ENCODE data around the gene B9D2.
"Not testable (repeated sequence)": the region's sequence is repeated elsewhere in the genome, so short reads cannot be mapped to it uniquely, and the experiment has no call there.

Gene B9D2

DNA sequence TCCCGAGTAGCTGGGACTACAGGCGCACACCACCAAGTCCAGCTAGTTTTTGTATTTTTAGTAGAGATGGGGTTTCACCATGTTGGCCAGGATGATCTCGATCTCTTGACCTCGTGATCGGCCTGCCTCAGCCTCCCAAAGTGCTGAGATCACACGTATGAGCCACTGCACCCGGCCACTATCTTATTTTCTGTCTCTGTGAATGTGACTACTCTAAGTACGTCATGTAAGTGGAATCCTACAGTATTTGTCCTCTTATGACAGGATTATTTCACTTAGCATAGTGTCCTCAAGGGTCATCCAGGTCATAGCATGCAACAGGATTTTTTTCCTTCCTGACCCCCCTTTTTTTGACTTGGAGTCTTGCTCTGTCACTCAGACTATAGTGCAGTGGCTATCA is 7.6 kb upstream of the B9D2 start:
- TF ChIP-seq CSRNP3 (CRISPR knock-in tag; IDR thresholded peaks at IDR 0.05) (no peak), RARB (CRISPR knock-in tag; IDR thresholded peaks at IDR 0.05) (no peak), ZNF565 (CRISPR knock-in tag; conservative IDR thresholded peaks at IDR 0.05; ENCODE audit: low read depth) (no peak), CSDC2 (CRISPR knock-in tag; IDR thresholded peaks at IDR 0.05) (no peak), TCF4 (CRISPR knock-in tag; IDR thresholded peaks at IDR 0.05; ENCODE audit: borderline replicate concordance) (no peak), ARNTL (CRISPR knock-in tag; IDR thresholded peaks at IDR 0.05; ENCODE audit: borderline replicate concordance, low read depth) (no peak), OSR1 (CRISPR knock-in tag; IDR thresholded peaks at IDR 0.05) (no peak), TOX (CRISPR knock-in tag; IDR thresholded peaks at IDR 0.05; ENCODE audit: borderline replicate concordance) (no peak), ZFP30 (CRISPR knock-in tag; IDR thresholded peaks at IDR 0.05) (no peak), ISL1 (CRISPR knock-in tag; IDR thresholded peaks at IDR 0.05) (no peak), ZC3H10 (CRISPR knock-in tag; IDR thresholded peaks at IDR 0.05) (no peak)
- no peak for ATAC-seq

GRCh38 chr19:41371119-41371518 is 7.2 kb upstream of the B9D2 start:
- ATAC-seq = not testable (repeated sequence)

GRCh38 chr19:41369769-41370168 is 5.8 kb upstream of the B9D2 start:
- TF ChIP-seq ZC3H10 (CRISPR knock-in tag; IDR thresholded peaks at IDR 0.05) = no peak
- no peak for TF ChIP-seq TOX (CRISPR knock-in tag; IDR thresholded peaks at IDR 0.05; ENCODE audit: borderline replicate concordance)
- no peak for TF ChIP-seq ZFP3 (CRISPR knock-in tag; IDR thresholded peaks at IDR 0.05)
- no peak for TF ChIP-seq ESRRG (CRISPR knock-in tag; IDR thresholded peaks at IDR 0.05)
- TF ChIP-seq, protein P1, sequence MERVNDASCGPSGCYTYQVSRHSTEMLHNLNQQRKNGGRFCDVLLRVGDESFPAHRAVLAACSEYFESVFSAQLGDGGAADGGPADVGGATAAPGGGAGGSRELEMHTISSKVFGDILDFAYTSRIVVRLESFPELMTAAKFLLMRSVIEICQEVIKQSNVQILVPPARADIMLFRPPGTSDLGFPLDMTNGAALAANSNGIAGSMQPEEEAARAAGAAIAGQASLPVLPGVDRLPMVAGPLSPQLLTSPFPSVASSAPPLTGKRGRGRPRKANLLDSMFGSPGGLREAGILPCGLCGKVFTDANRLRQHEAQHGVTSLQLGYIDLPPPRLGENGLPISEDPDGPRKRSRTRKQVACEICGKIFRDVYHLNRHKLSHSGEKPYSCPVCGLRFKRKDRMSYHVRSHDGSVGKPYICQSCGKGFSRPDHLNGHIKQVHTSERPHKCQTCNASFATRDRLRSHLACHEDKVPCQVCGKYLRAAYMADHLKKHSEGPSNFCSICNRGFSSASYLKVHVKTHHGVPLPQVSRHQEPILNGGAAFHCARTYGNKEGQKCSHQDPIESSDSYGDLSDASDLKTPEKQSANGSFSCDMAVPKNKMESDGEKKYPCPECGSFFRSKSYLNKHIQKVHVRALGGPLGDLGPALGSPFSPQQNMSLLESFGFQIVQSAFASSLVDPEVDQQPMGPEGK (CRISPR knock-in tag; IDR thresholded peaks at IDR 0.05; ENCODE audit: borderline replicate concordance) = no peak
- no peak for TF ChIP-seq SNAI2 (CRISPR knock-in tag; IDR thresholded peaks at IDR 0.05)
- no peak for TF ChIP-seq ISL1 (CRISPR knock-in tag; IDR thresholded peaks at IDR 0.05)
- no peak for TF ChIP-seq CSRNP3 (CRISPR knock-in tag; IDR thresholded peaks at IDR 0.05)
- no peak for TF ChIP-seq PPARA (CRISPR knock-in tag; IDR thresholded peaks at IDR 0.05; ENCODE audit: borderline replicate concordance)
- no peak for TF ChIP-seq ZNF70 (CRISPR knock-in tag; IDR thresholded peaks at IDR 0.05)
- no peak for TF ChIP-seq ARNTL (CRISPR knock-in tag; IDR thresholded peaks at IDR 0.05; ENCODE audit: borderline replicate concordance, low read depth)
- TF ChIP-seq, protein P2, sequence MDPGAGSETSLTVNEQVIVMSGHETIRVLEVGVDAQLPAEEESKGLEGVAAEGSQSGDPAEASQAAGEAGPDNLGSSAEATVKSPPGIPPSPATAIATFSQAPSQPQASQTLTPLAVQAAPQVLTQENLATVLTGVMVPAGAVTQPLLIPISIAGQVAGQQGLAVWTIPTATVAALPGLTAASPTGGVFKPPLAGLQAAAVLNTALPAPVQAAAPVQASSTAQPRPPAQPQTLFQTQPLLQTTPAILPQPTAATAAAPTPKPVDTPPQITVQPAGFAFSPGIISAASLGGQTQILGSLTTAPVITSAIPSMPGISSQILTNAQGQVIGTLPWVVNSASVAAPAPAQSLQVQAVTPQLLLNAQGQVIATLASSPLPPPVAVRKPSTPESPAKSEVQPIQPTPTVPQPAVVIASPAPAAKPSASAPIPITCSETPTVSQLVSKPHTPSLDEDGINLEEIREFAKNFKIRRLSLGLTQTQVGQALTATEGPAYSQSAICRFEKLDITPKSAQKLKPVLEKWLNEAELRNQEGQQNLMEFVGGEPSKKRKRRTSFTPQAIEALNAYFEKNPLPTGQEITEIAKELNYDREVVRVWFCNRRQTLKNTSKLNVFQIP (CRISPR knock-in tag; IDR thresholded peaks at IDR 0.05; ENCODE audit: borderline replicate concordance, low read depth) = no peak
- no peak for TF ChIP-seq CREB5 (CRISPR knock-in tag; IDR thresholded peaks at IDR 0.05; ENCODE audit: low read depth)
- no peak for TF ChIP-seq BACH2 (CRISPR knock-in tag; IDR thresholded peaks at IDR 0.05; ENCODE audit: borderline replicate concordance)
- no peak for TF ChIP-seq ZFP30 (CRISPR knock-in tag; IDR thresholded peaks at IDR 0.05)
- TF ChIP-seq TCF4 (CRISPR knock-in tag; IDR thresholded peaks at IDR 0.05; ENCODE audit: borderline replicate concordance) = no peak
- no peak for TF ChIP-seq ZNF565 (CRISPR knock-in tag; conservative IDR thresholded peaks at IDR 0.05; ENCODE audit: low read depth)
- no peak for TF ChIP-seq GLIS3 (CRISPR knock-in tag; IDR thresholded peaks at IDR 0.05)
- no peak for TF ChIP-seq TSHZ2 (CRISPR knock-in tag; IDR thresholded peaks at IDR 0.05)
- no peak for ATAC-seq

Data from SK-N-SH treated with all-trans-retinoic acid at 6 μM for 48 hours (cell line).